GM12891 (cell line): ENCODE data around the gene UGT1A5.

Source experiments
- POLR2A ChIP-seq: IDR thresholded peaks from 2 replicates; pipeline ENCODE4 v1.6.1; 2011; ENCODE audit warnings: low read depth, low read length, control low read depth
- POLR2AphosphoS5 ChIP-seq: IDR thresholded peaks from 2 replicates; pipeline ENCODE4 v1.6.1; 2011; ENCODE audit warnings: low read depth, low read length, control low read depth

- TF ChIP-seq POLR2A: no peak
- no peak for TF ChIP-seq POLR2AphosphoS5
These were observed 39.8 kb upstream of the UGT1A5 start for GRCh38 chr2:233672886-233673285.
